HepG2 (cell line): ENCODE measurements around the gene SLC25A38. TPM values are rescaled to one million over a fixed set of nuclear protein-coding genes. Genes with fewer than 3 reads are reported as not detected.

Source experiments
- DZIP1 ChIP-seq: sonication (generic); formaldehyde crosslinking; IDR thresholded peaks from 2 replicates; pipeline ENCODE4 v1.5.0; 2020; ENCODE audit warnings: mild to moderate bottlenecking, missing genetic modification reagents
- FOXO1 ChIP-seq: sonication (generic); formaldehyde crosslinking; IDR thresholded peaks from 2 replicates; pipeline ENCODE4 v1.4.0; 2020; ENCODE audit warnings: missing genetic modification reagents
- IRF9 ChIP-seq: sonication (generic); formaldehyde crosslinking; IDR thresholded peaks from 2 replicates; pipeline ENCODE4 v1.8.0; 2022; ENCODE audit warnings: missing genetic modification reagents, mild to moderate bottlenecking, borderline replicate concordance
- MXD3 ChIP-seq: IDR thresholded peaks from 2 replicates; pipeline ENCODE4 v1.6.1; 2016; ENCODE audit warnings: mild to moderate bottlenecking, missing biosample characterization, missing genetic modification reagents
- SIN3B ChIP-seq: fragments of 150-350 bp; IDR thresholded peaks from 2 replicates; pipeline ENCODE4 v1.6.1; 2014; ENCODE audit warnings: low read length
- SP4 ChIP-seq: sonication (generic); formaldehyde crosslinking; IDR thresholded peaks from 2 replicates; pipeline ENCODE4 v1.8.1; 2023; ENCODE audit warnings: mild to moderate bottlenecking, missing genetic modification reagents
- TAF15 ChIP-seq: fragments of 200-400 bp; formaldehyde crosslinking; IDR thresholded peaks from one replicate; pipeline ENCODE4 v1.6.1; 2018; ENCODE audit warnings: mild to moderate bottlenecking, low read depth, low read length; ENCODE audit not compliant: poor library complexity, severe bottlenecking
- YEATS4 ChIP-seq: sonication (generic); formaldehyde crosslinking; IDR thresholded peaks from 2 replicates; pipeline ENCODE4 v1.4.0; 2020; ENCODE audit warnings: missing genetic modification reagents, borderline replicate concordance
- ZBTB26 ChIP-seq: IDR thresholded peaks from 2 replicates; pipeline ENCODE4 v1.6.1; 2016; ENCODE audit warnings: missing compliant biosample characterization, missing genetic modification reagents, borderline replicate concordance
- ZNF101 ChIP-seq: sonication (generic); formaldehyde crosslinking; IDR thresholded peaks from 2 replicates; pipeline ENCODE4 v1.4.0; 2020; ENCODE audit warnings: mild to moderate bottlenecking, low read depth, missing genetic modification reagents, borderline replicate concordance
- ZNF207 ChIP-seq: fragments of 450-650 bp; IDR thresholded peaks from 2 replicates; pipeline ENCODE4 v1.6.1; 2016; ENCODE audit warnings: antibody characterized with exemption, borderline replicate concordance
- ZNF256 ChIP-seq: sonication (generic); formaldehyde crosslinking; conservative IDR thresholded peaks from 2 replicates; pipeline ENCODE4 v1.4.0; 2020; ENCODE audit warnings: missing genetic modification reagents
- ZNF343 ChIP-seq: sonication (generic); formaldehyde crosslinking; IDR thresholded peaks from 2 replicates; pipeline ENCODE4 v1.4.0; 2020; ENCODE audit warnings: mild to moderate bottlenecking, missing genetic modification reagents
- ZNF546 ChIP-seq: sonication (generic); formaldehyde crosslinking; conservative IDR thresholded peaks from 2 replicates; pipeline ENCODE4 v1.8.1; 2023; ENCODE audit warnings: mild to moderate bottlenecking, missing genetic modification reagents
- ZNF580 ChIP-seq: IDR thresholded peaks from 2 replicates; pipeline ENCODE4 v1.6.1; 2016; ENCODE audit warnings: low read depth, borderline replicate concordance
- ZNF841 ChIP-seq: sonication (generic); formaldehyde crosslinking; IDR thresholded peaks from 2 replicates; pipeline ENCODE4 v1.8.1; 2023; ENCODE audit warnings: missing genetic modification reagents, borderline replicate concordance
- polyA plus RNA-seq, 8 experiments: library from polyadenylated mRNA; depleted of rRNA in 3 of 8; stranded (reverse) in 7 of 8; unstranded in 1 of 8; fragments of >200 nt; fragmentation: Illumina TruSeq in 4 of 8; extraction: Trizol in 4 of 8; gene quantifications; 2 replicates each; pipeline versions ENCODE4 v1.2.1 to v1.2.3, GENCODE V29; 2011 to 2016; ENCODE audit warnings: low read depth in 4 of 8, missing spikeins in 1 of 8, mixed read lengths in 1 of 8; ENCODE audit not compliant: insufficient read depth in 1 of 8
- total RNA-seq, 5 experiments: library from RNA; depleted of rRNA; stranded (reverse); fragments of >200 nt; fragmentation: Illumina TruSeq; extraction: Trizol; gene quantifications; 2 replicates each; pipeline ENCODE4 v1.2.3, GENCODE V29; 2016; ENCODE audit warnings: low read depth in 1 of 5

Gene SLC25A38
- total and polyA plus RNA-seq, 2 of the 13 experiments (the other 11 are each of a cell fraction or from before 2014, with no cell fraction given): 32.5 to 35.4 TPM

- no peak for TF ChIP-seq ZNF101
- TF ChIP-seq ZBTB26 (CRISPR knock-in tag): no peak; the same call in 1 of the 2 replicates
- peak; percentile 90; the same call in 1 of the 2 replicates for TF ChIP-seq ZNF580 (CRISPR knock-in tag)
- TF ChIP-seq ZNF256 (CRISPR knock-in tag): no peak; the same call in none of the 2 replicates
- TF ChIP-seq FOXO1: no peak; the same call in none of the 2 replicates
- TF ChIP-seq TAF15: peak; percentile 90
- TF ChIP-seq SIN3B: no peak
- TF ChIP-seq MXD3: peak; percentile 95
- no peak for TF ChIP-seq ZNF207
- TF ChIP-seq YEATS4 (CRISPR knock-in tag): peak; percentile 100
- TF ChIP-seq ZNF343 (CRISPR knock-in tag): peak; percentile 77
- TF ChIP-seq ZNF546: 0 out of 2 replicates have a peak, but pooled peaks have one; percentile 72
- TF ChIP-seq DZIP1 (CRISPR knock-in tag): peak; percentile 73; the same call in 1 of the 2 replicates
- TF ChIP-seq SP4 (CRISPR knock-in tag): peak; percentile 58; the same call in 1 of the 2 replicates
- 0 out of 2 replicates have a peak, but pooled peaks have one; percentile 66 for TF ChIP-seq IRF9
- peak; percentile 81; the same call in 1 of the 2 replicates for TF ChIP-seq ZNF841 (CRISPR knock-in tag)
Measured at GRCh38 chr3:39406368-39407258, 23.4 kb downstream of the SLC25A38 start, which contains the start of gene RPSA (continued).
